Mucosa of rectum (tissue), 2 donors: ENCODE data around the gene CCL16.

ENCODE experiments used
- H3K27ac ChIP-seq, 2 donors: one replicate each; pipeline ENCODE4 v1.7.0; 2013; ENCODE audit warnings: inconsistent platforms in 2 of 2, low read depth in 2 of 2, low read length in 2 of 2
- H3K27me3 ChIP-seq, 2 donors: one replicate each; pipeline ENCODE4 v1.7.0; 2013; ENCODE audit warnings: low read length in 2 of 2; ENCODE audit not compliant: control insufficient read depth in 2 of 2, insufficient read depth in 2 of 2
- H3K36me3 ChIP-seq, 2 donors: one replicate each; pipeline ENCODE4 v1.7.0; 2013; ENCODE audit warnings: low read length in 2 of 2; ENCODE audit not compliant: control insufficient read depth in 2 of 2, insufficient read depth in 2 of 2
- H3K4me1 ChIP-seq, 2 donors: one replicate each; pipeline ENCODE4 v1.7.0; 2013; ENCODE audit warnings: low read length in 2 of 2, mild to moderate bottlenecking in 1 of 2; ENCODE audit not compliant: control insufficient read depth in 2 of 2, insufficient read depth in 2 of 2
- H3K4me3 ChIP-seq, 2 donors: one replicate each; pipeline ENCODE4 v1.7.0; 2013; ENCODE audit warnings: low read length in 2 of 2
- H3K9ac ChIP-seq, 2 donors: one replicate each; pipeline ENCODE4 v1.7.0; 2013; ENCODE audit warnings: low read length in 2 of 2, low read depth in 1 of 2, mild to moderate bottlenecking in 1 of 2
- H3K9me3 ChIP-seq, 2 donors: one replicate each; pipeline ENCODE4 v1.7.0; 2013; ENCODE audit warnings: low read length in 2 of 2; ENCODE audit not compliant: control insufficient read depth in 2 of 2
- donor health status: healthy.
- donor health status: Normal muscosa, but diverticular disease.

CCL16 gene

GRCh38 chr17:35991075-35991474, 9.8 kb upstream of the CCL16 start:
- Histone ChIP-seq H3K27me3 (no peaks in the 10 kb centered on the region), H3K4me3 (no peak overlapping the region), H3K4me1 (no peaks in the 10 kb centered on the region), H3K27ac (no peak overlapping the region), H3K9ac (no peak overlapping the region), H3K36me3 (peaks cover 2 to 29% of the 10 kb centered on the region in 2 donors), H3K9me3 (no peaks in the 10 kb centered on the region)

- H3K4me1 ChIP-seq = no peaks in the 10 kb centered on the region
Measured at GRCh38 chr17:35988164-35988563, 6.9 kb upstream of the CCL16 start.

GRCh38 chr17:35986643-35987042, 5.3 kb upstream of the CCL16 start, which contains the start of gene CCL14:
CCL14 (minus strand) TSS chr17:35986729; CDS start chr17:35986649, 80 bp downstream.
- no peak within 1 kb of the TSS for H3K4me3 ChIP-seq
- peaks cover 0 to 3% of the 10 kb centered on the region in 2 donors for H3K4me1 ChIP-seq
- H3K36me3 ChIP-seq = peaks cover 2 to 17% of the 10 kb centered on the region in 2 donors
- no peak within 1 kb of the TSS for H3K27ac ChIP-seq
- H3K9me3 ChIP-seq = no peaks in the 10 kb centered on the region
- no peaks in the 10 kb centered on the region for H3K27me3 ChIP-seq
- H3K9ac ChIP-seq = no peak within 1 kb of the TSS

More at GRCh38 chr17:35988164-35988563, 6.9 kb upstream of the CCL16 start:
- no peaks in the 10 kb centered on the region for H3K27me3 ChIP-seq
- H3K9ac ChIP-seq = no peak overlapping the region
- peaks cover 2 to 24% of the 10 kb centered on the region in 2 donors for H3K36me3 ChIP-seq
- no peak overlapping the region for H3K4me3 ChIP-seq
- H3K27ac ChIP-seq = peak overlapping the region in 1 of 2 donors; percentile 16
- no peaks in the 10 kb centered on the region for H3K9me3 ChIP-seq

- Histone ChIP-seq H3K27me3 (no peaks in the 10 kb centered on the region), H3K4me3 (no peak overlapping the region), H3K27ac (no peak overlapping the region)
Measured at GRCh38 chr17:35984140-35984539, 2.8 kb upstream of the CCL16 start.

GRCh38 chr17:35982409-35983191, 1.3 kb upstream of the CCL16 start:
- Histone ChIP-seq H3K4me1 (peaks cover 0 to 4% of the 10 kb centered on the region in 2 donors), H3K27ac (no peak overlapping the region), H3K27me3 (no peaks in the 10 kb centered on the region), H3K36me3 (peaks cover 0 to 6% of the 10 kb centered on the region in 2 donors), H3K9ac (no peak overlapping the region), H3K9me3 (no peaks in the 10 kb centered on the region), H3K4me3 (no peak overlapping the region)

More at GRCh38 chr17:35984140-35984539, 2.8 kb upstream of the CCL16 start:
- Histone ChIP-seq H3K36me3 (peaks cover 0 to 15% of the 10 kb centered on the region in 2 donors), H3K9me3 (no peaks in the 10 kb centered on the region), H3K9ac (no peak overlapping the region), H3K4me1 (peaks cover 0 to 4% of the 10 kb centered on the region in 2 donors)

GRCh38 chr17:35981908-35982330, 622 bp upstream of the CCL16 start:
- Histone ChIP-seq H3K27ac (no peak overlapping the region), H3K27me3 (no peaks in the 10 kb centered on the region), H3K9me3 (no peaks in the 10 kb centered on the region), H3K4me3 (no peak overlapping the region), H3K4me1 (peaks cover 0 to 4% of the 10 kb centered on the region in 2 donors), H3K9ac (no peak overlapping the region), H3K36me3 (peaks cover 0 to 4% of the 10 kb centered on the region in 2 donors)

- Histone ChIP-seq H3K9me3 (no peaks in the 10 kb centered on the region), H3K9ac (no peak overlapping the region), H3K27ac (no peak overlapping the region), H3K36me3 (no peaks in the 10 kb centered on the region), H3K27me3 (no peaks in the 10 kb centered on the region), H3K4me3 (no peak overlapping the region), H3K4me1 (peaks cover 4 to 13% of the 10 kb centered on the region in 2 donors)
Measured at GRCh38 chr17:35978346-35978745, 3.0 kb downstream of the CCL16 start.

- Histone ChIP-seq H3K27ac (no peak overlapping the region), H3K27me3 (no peaks in the 10 kb centered on the region), H3K9me3 (no peaks in the 10 kb centered on the region), H3K4me3 (no peak overlapping the region), H3K36me3 (no peaks in the 10 kb centered on the region), H3K9ac (no peak overlapping the region), H3K4me1 (peaks cover 4 to 19% of the 10 kb centered on the region in 2 donors)
Measured at GRCh38 chr17:35977509-35977908, 3.8 kb downstream of the CCL16 start.

GRCh38 chr17:35973333-35974260, 7.7 kb downstream of the CCL16 start:
- Histone ChIP-seq H3K36me3 (no peaks in the 10 kb centered on the region), H3K27ac (peak overlapping the region in 1 of 2 donors; percentile 20), H3K27me3 (no peaks in the 10 kb centered on the region), H3K4me1 (peaks cover 4 to 20% of the 10 kb centered on the region in 2 donors), H3K9ac (peak overlapping the region in 1 of 2 donors; percentile 26), H3K9me3 (no peaks in the 10 kb centered on the region), H3K4me3 (no peak overlapping the region)

- H3K4me1 ChIP-seq = peaks cover 4 to 20% of the 10 kb centered on the region in 2 donors
- no peaks in the 10 kb centered on the region for H3K27me3 ChIP-seq
- H3K9ac ChIP-seq = no peak overlapping the region
- no peak overlapping the region for H3K27ac ChIP-seq
- no peaks in the 10 kb centered on the region for H3K36me3 ChIP-seq
- H3K9me3 ChIP-seq = no peaks in the 10 kb centered on the region
- no peak overlapping the region for H3K4me3 ChIP-seq
Measured at GRCh38 chr17:35972945-35973332, 8.4 kb downstream of the CCL16 start.
